Neural progenitor cell (in vitro differentiated cells): ENCODE data around the gene ATP13A3.

Experiments
- CTCF ChIP-seq: fragments of 200-600 bp; sonication (generic); IDR thresholded peaks from 2 replicates; pipeline ENCODE4 v1.5.1; 2017; ENCODE audit warnings: antibody characterized with exemption, mild to moderate bottlenecking
- EZH2 ChIP-seq: fragments of 200-600 bp; sonication (generic); IDR thresholded peaks from 2 replicates; pipeline ENCODE4 v1.6.1; 2017; ENCODE audit warnings: antibody characterized with exemption, mild to moderate bottlenecking, moderate library complexity

GRCh38 chr3:194386066-194386465, 100.7 kb downstream of the ATP13A3 start:
- TF ChIP-seq CTCF (no peak), EZH2 (no peak)
